GM19193 (cell line): Measurements from ENCODE around the gene SMOC1.

ENCODE experiments used
- POLR2A ChIP-seq: IDR thresholded peaks from 4 replicates; pipeline ENCODE4 v1.6.1; 2011; ENCODE audit not compliant: insufficient read depth, insufficient read length; ENCODE audit errors: extremely low read depth

The SMOC1 gene

GRCh38 chr14:70064136-70064865, 185.1 kb downstream of the SMOC1 start:
- TF ChIP-seq POLR2A, result no peak

GRCh38 chr14:70067810-70068209, 188.6 kb downstream of the SMOC1 start:
- no peak for TF ChIP-seq POLR2A

GRCh38 chr14:70069186-70069585, 190.0 kb downstream of the SMOC1 start:
- no peak for TF ChIP-seq POLR2A

- no peak for TF ChIP-seq POLR2A
Measured at GRCh38 chr14:70073924-70074566, 194.8 kb downstream of the SMOC1 start.

GRCh38 chr14:70077005-70077404, 197.8 kb downstream of the SMOC1 start:
- no peak for TF ChIP-seq POLR2A

- no peak for TF ChIP-seq POLR2A
Measured at GRCh38 chr14:70077720-70078119, 198.5 kb downstream of the SMOC1 start.

GRCh38 chr14:70078329-70078728, 199.1 kb downstream of the SMOC1 start:
- no peak for TF ChIP-seq POLR2A

GRCh38 chr14:70080076-70080475, 200.9 kb downstream of the SMOC1 start:
- no peak for TF ChIP-seq POLR2A
